ENCODE data around the gene HNRNPH1.

GRCh38 chr5:179620703-179621350 is 2.6 kb downstream of the HNRNPH1 start:
- TF ChIP-seq CTCF (conservative IDR thresholded peaks at IDR 0.05 in 1 of 2, IDR thresholded peaks at IDR 0.05 in 1 of 2; ENCODE audit: low read depth in 1 of 2, low read length in 2 of 2) (no peak), EZH2 (IDR thresholded peaks at IDR 0.05; ENCODE audit: low read length, missing control alignments) (no peak)
